Measurements from ENCODE around the gene NEDD4L.

Gene NEDD4L

DNA sequence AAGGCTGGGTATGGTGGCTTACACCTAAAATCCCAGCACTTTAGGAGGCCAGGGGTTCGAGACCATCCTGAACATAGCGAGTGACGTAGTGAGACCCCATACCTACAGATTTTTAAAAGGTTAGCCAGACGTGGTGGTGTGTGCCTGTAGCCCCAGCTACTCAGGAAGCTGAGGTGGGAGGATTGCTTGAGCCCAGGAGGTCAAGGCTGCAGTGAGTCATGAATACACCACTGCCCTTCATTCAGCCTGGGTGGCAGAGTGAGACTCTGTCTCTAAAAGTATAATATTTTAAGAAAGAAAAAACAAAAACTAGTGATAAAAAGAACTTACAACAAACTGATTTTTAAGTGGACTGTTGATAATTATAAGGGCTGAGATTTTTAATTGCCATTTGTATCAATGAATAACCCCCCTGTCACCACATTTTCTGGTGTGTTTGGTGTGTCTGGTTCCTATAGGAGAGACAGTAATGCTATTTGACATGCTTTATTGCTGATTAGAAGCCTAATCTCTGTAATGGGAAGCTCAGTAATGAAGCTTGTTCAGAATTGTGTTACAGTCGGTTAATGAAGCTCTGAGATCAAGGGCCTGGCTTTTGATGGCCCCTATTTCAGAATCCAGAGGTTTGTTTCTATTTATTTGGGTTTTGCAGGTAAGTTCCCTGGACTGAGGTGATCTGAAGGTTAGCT lies 147.0 kb downstream of the NEDD4L start:
- no peak for DNase-seq

DNA sequence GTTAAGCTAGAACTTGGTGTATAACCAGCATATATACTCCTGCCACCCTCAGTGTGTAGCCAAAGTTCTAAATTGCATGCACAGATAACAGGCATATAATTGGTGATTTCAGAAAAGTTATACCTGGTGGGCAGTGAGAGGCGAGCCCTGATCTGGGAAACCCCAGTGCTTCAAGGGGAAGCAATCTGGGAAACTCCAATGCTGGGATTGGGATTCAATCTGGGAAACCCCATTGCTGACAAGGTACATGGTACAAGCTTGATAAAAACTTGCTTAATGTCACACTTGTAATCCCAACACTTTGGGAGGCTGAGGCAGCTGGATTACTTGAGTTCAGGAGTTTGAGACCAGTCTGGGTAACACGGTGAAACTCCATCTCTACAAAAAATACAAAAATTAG lies 147.6 kb downstream of the NEDD4L start:
- no peak for DNase-seq

DNA sequence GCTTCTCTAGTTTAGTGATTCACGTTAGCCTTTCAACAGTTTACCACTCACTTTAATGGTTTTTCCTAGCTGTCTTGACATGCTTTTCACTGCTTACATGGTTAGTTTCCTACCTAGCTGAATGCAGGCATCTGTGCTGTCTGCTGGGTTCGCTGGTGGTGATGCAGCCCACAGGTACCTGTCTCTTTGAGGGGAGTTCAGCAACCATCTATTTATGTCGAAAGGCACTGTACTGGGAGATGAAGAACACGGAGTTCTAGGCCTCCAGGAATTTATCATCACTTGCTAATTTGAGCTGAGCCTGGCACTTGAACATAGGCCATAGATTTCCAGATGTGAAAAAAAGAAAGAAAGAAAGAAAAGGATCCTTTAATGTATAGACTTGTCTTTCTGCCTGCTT lies 148.5 kb downstream of the NEDD4L start:
- no peak for DNase-seq

DNA sequence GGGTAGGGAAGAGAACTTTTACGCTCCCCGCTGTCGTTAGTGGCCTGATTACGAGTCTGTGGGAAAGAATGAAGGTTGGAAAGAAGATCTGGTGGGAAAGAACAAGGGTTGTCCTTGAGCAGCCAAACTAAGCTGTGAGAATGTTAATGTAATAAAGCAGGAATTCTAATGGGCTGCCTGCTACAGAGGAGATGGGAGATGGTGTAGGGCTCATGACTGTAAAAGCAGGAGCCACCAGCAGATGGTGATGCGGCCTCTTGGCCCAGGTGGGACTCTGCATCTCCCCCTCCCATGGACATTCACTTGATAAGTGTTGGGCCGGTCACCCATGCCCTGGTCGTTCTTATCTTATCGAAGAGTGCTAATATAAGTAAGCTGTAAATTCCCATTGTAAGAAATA lies 150.0 kb downstream of the NEDD4L start:
- DNase-seq, result no peak

DNA sequence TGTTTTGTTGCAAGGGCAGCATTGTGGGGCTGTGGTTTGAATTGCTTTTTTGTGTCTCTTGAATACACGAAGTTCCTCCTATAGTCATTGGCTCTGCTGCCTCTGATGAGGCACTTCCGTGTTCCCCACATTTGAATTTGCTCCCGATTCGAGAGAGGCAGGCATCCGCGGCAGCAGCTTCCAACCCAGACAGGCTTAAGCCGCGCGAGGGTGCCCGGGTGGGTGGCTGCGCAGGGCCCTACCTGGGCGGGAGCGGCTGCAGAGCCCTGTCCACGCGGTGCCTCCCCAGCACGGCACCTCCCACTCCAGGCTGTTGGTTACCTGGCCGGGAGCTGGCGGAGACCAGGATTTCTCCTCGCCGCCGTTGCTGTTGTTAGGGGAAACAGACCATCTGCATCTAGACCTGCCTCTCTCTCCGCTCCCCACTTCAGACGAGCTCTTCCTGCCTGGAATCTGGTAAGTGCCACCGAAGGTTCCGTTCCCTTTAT lies 151.3 kb downstream of the NEDD4L start:
- peak in 1 of 2 donors; percentile 18 for DNase-seq

DNA sequence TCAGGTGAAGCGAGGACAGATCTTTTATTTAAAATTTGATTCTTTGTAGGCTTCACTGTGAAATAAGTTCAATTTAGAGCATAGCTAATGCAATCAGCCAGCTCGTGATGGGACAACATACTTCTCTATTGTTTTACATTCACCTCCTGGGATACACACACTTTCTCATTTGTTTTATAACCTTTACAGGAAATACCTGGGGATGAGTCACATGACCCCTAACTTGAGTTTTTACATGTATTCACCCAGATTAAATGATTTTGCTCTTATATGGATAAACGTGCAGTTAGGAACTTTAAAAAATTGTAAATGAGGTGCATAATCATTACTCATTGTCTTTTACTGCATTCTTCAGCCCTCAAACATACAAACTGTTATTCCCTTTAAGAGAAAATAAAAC lies 152.1 kb downstream of the NEDD4L start:
- DNase-seq, result no peak

DNA sequence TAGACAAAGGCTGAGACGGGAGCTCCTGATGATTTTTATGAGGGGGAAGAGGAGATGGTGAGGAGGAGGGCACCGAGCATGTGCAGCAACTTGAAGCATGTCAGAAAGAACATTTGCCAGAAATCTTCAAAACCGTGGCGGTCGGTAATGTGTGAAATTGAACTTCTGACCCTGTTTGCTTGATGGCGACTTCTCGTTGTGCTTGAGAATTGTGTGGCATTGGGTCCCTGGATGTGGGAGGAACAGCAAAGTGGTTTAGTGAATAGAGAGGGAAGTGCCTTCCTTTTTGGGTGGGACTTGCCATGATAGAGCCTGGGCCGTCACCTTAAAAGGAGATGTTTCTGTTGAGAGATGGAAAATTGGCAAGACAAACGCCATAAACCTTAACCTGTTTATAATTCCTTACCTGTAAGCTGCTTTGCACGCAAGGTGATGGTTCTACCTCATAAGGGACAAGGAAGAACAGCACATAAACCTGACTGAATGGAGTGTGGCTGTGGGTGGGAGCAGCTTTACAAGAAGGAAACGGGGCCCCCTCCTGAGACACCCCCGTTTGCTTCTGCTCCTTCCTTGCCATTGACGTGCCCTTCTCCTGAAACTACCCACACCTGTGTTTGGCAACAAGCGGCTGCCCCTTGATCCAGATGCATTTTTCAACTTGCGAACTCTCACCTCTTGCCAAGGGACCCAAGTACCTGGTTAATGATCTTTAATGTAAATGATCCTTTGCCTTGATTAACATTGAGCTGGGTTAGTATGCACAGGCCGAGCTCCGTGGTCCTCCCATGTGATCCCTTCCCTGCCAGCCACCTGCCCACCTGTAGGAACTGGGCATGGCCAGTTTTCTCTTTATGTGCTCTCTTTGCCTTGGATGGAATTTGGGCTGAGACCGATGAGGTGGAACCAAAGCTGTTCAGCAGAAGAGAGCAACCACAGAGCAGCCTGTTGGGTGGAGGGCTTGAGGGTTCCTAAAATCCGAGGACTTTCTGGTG lies 153.2 kb downstream of the NEDD4L start:
- DNase-seq, result no peak

DNA sequence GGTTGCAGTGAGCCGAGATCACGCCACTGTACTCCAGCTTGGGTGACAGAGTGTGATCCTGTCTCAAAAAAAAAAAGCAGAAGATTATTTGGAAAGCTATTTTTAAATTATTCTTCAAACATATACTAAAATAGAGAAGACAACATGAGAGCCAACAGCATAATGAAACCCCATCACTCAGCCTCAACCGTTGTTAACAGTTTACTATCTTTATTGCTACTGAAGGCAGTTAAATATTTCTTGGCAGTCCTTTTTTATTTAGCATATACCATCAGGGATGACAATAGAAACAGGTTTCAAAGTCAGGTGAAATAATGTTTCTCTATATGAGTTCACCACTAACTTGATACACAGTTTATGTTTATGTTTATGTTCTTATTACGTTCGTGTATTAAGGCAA lies 157.2 kb downstream of the NEDD4L start:
- DNase-seq, result no peak

DNA sequence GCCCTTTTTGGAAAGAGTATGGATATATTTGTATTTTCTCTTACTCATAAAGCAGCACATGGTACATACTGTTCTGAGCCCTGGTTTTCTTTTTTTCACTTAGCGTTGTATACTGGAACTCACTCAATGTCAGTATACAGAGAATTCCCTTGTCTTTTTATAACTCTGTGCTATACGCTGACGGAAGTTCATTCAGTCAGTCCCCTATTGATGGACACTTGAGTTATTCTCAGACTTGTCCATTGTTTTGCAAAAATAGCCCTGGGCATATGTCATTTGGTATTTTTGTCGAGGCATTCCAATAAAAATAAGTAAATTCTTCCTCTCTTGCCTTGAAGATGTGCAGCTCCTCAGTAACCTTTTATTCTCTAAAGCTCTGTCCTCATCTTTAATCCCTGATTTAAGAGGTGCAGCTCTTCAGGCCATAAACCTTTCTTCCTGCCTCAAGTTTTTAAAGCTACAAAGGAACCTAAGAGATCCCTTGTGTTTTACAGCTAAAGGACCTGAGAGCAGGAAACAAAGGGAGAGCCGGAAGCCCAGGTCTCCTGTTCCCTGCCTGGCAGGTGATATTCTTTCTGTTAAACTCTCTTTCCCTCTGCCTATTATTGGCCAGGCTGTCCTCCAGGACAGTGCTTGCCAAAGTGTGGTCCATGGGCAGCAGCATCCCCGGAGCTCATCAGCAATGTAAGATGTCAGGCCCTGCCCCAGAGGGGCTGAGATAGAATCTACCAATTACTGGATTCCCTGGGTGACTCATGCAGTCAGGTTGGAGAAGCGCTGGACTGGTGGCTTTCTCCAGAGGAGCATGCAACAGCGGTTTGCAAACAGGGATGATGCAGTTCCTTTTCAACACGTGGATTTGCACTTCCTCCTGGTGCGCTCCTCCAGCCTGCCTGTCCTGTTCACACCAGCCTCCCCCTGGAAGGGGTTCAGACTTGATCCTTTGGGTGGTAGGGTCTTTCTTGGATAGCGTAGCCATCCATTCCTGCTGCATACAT lies 158.0 kb downstream of the NEDD4L start:
- DNase-seq, result no peak

DNA sequence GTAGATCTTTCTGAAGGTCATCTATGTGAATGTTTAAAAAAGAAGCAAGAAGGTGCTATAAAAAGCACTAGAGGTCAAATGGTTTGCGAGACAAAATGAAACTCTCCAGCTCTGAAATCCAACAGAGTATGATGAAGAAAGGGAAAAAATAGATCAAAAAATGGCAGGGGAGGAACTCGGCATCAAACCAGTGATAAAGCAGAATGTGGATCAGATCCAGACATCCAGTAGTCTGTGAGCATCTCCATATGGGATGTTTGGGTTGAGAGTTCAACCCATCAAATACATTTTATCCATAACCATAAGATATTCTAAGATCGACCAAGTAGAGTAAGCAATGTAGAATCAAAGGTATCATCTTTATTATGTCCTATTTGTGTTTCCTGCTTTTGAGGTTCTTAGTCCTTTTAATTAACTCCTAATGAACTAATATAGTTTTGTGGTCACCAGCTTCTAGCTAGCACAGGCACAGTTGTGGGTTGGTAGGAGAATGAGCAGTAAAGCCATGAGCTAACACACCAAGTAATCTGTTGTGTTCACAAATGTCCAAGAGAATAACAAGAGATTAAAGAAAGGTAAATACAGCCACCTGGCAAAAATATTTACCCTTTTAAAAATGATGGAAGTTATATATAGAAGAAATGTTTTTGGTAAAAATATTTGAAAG lies 160.9 kb downstream of the NEDD4L start:
- no peak for DNase-seq

DNA sequence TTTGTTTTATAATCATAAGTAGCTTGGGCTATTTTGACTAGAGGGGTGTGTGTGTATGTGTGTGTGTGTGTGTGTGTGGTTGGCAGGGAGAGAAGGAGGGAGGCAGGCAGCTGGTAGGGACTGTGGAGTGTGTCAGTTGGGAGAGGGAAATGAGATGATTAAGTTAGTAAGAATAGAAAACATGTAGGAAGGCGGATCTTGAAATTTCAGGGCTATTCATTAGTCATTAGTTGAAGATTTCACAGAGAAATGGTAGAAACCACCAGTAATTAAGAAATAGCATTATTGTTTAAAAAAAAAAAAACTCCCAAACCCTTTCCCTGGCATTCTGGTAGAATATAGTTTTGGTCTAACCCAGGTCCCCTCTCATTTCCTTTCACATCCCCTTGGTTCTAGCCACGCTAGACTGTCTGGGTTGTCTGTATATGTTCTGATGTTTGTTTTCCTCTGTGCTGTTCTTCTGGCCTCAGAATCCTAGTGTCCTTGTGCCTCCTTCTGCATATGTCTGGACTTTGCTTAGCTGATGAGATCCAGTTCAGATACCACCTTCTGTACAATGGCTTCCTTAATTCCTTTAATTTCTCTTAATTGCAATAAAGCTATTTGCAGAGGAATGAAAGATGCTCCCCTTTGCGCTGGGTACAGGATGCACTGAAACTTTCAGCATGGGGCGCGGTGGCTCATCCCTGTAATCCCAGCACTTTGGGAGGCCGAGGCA lies 161.6 kb downstream of the NEDD4L start:
- DNase-seq, result no peak

DNA sequence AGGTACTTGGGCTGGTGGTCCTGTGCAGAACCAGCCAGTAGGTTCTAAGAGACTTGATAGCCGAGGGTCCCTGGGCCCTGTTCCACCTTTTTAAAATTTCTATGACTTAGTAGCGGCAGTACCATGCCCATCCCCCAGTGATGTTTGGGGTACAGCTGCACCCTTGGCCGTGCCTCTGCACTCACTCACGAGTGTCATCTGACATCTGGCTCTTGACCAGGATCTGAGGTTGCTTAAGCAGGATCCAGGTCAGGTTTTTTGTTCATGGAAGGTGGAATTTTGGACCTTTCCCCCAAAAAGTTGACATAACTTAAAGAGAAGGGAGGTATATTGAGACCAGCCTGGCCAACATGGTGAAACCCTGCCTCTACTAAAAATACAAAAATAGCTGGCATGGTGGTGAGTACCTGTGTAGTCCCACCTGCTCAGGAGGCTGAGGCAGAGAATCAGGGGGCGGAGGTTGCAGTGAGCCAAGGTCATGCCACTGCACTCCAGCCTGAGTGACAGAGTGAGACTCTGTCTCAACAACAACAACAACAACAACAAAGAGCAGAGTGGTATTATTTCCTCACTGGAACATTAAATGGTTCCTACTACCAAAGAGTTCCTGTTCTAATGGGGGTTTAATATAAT lies 163.6 kb downstream of the NEDD4L start:
- DNase-seq, result no peak

DNA sequence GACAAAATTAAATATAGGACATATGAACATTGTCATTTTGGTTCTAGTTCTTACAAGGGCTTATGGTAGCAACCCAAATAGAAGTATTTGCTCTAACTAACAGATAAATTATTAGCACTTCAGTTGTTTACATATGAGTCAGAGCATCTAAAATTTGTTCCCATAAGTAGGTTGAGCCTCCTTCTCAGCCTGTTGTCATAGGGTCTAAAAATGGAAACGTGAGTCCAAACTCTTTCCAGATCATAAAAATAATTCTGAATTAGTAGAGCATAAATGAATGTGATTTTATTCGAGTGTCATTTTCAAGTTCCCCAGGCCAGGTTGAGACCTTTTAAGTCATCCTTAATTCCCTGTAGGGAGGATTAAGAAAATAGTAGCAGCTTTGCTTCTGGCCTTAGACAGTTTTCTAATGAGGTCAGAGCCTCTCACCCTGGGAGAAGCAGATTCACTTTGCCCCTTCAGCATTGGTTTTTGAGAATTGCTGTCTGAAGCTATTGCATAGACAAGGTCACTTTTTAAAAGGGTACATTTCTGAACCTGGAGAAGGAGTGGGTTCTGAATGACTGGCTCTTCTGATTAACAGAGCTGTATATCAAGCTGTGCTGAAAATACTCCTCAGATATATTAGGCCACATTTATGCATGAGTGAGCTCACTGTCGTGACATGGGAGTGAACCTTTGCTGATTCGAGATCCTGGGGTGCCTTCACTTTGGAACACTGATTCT lies 164.3 kb downstream of the NEDD4L start:
- no peak for DNase-seq

DNA sequence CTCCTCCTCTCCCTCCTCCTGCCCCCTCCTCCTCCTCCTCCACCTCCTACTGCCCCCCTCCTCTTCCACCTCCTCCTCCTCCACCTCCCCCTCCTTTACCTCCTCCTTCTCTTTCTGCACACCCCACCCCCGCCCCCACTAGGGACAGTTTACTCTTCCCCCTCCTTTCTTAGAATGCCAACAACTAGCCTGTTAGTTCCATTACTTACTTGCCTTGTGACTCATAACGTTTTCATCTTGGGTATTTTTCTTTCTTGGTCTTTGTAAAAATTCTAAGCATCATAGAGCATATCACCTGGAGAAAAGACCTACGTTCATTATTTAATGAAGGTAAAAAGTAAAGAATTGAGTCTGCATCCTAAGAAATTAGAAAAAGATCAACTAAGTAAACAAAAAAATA lies 165.3 kb downstream of the NEDD4L start:
- no peak for DNase-seq

DNA sequence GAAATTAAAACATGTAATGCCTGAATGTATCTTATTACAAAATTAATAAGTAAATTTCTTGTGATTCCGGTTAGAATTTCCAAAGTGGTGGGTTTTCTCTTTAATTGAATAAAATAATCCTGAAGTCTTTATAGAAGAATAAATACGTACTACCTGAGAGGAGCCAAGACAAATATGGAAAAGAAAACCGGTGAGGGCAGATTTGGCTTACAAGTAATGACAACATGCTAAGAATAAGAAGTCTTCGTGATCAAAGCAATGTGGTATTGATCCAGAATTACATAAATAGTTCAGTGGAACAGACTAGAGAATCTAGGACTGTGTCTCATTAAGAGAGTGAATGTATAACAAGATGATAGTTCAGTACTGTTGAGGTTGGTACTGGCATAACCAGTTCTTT lies 167.5 kb downstream of the NEDD4L start:
- no peak for DNase-seq

DNA sequence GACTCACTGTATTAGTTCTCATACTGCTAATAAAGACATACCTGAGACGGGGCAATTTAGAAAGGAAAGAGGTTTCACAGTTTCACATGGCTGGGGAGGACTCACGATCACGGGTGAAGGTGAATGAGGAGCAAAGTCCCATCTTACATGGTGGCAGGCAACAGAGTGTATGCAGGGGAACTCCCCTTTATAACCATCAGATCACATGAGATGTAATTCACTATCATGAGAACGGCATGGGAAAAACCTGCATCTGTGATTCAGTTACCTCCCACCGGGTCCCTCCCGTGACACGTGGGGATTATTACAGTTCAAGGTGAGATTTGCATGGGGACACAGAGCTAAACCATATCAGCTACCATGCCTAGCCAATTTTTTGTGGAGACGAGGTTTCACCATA lies 168.2 kb downstream of the NEDD4L start:
- no peak for DNase-seq

DNA sequence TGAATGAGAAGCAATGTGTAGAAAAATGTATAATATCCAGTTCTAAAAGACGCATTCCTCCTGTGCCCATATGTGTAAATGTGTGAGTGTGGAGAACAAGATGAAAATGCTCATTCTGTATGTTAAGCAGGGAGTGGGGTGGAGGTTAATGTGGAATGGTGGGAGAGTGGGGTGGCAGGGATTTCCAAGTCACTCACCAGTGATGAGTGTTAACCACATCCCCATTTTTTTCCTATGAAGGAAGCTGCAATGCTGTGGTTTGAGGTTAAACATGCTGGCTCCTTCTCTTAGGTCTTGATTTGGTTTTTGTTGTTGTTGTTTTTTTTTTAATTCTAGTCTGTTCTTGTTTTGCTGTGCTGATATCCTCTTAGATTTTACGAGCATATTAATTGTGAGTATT lies 169.4 kb downstream of the NEDD4L start:
- DNase-seq, result peak in 1 of 2 donors; percentile 24

DNA sequence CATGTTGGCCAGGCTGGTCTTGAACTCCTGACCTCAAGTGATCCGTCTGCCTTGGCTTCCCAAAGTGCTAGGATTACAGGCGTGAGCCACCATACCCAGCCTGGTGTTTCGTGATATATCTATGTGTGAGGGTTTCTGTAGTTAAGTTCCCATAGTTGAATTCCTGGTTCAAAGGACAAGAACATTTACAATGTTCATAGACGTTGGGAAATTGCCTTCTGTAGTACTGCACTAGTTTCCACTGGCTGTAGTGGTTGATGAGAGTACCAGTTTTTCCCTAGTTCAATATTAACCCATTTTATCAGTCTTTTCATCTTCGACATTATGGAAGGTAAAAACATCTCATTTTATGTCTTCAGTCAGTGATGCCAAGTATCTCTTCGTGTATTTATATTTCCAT lies 171.0 kb downstream of the NEDD4L start:
- no peak for DNase-seq

DNA sequence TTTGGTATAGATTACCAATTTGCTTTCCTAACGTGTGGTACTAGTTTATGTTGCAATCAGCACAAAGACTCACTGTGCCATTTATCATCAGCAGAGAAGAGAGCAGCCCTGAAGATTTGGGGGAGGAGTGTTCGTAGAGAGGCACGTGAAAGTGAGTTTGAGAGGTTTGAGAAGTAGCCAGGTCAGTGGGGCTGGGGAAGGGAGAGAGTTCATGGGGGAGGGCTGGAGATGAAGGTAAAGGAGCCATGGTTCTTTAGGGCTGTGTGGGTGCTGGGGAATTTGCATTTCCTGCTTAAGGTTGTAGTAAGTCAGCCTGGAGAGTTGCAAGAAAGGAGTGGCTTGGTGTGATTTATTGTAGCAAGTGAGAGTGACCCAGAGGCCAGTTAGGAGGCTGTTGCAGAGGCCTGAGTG lies 172.1 kb downstream of the NEDD4L start:
- DNase-seq, result no peak

DNA sequence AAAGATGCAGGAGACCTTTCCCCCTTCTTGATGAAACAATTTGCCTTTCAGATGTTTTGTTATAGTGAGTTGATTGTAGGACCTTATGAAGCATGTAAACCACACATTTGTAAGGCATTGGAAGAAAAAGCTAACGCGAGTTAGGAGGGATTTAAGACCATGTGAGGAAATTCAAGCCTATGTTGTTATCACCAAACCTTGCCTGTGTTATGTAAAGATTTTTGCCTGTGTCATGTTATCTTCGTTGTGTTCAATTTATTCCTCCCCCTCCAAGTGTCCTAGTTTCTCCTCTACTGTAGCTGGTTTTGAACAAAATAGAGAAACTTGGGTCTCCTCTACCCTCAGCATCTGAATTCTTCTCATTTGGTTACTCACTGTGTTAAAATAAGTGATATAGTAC lies 173.0 kb downstream of the NEDD4L start:
- DNase-seq, result no peak
